GM04504 (cell line): ENCODE data around the gene RFX1.

Source experiments
- DNase-seq: peaks from one replicate; pipeline ENCODE4 v3.0.0-alpha.2; 2012; ENCODE audit warnings: low read depth

RFX1 gene

DNA sequence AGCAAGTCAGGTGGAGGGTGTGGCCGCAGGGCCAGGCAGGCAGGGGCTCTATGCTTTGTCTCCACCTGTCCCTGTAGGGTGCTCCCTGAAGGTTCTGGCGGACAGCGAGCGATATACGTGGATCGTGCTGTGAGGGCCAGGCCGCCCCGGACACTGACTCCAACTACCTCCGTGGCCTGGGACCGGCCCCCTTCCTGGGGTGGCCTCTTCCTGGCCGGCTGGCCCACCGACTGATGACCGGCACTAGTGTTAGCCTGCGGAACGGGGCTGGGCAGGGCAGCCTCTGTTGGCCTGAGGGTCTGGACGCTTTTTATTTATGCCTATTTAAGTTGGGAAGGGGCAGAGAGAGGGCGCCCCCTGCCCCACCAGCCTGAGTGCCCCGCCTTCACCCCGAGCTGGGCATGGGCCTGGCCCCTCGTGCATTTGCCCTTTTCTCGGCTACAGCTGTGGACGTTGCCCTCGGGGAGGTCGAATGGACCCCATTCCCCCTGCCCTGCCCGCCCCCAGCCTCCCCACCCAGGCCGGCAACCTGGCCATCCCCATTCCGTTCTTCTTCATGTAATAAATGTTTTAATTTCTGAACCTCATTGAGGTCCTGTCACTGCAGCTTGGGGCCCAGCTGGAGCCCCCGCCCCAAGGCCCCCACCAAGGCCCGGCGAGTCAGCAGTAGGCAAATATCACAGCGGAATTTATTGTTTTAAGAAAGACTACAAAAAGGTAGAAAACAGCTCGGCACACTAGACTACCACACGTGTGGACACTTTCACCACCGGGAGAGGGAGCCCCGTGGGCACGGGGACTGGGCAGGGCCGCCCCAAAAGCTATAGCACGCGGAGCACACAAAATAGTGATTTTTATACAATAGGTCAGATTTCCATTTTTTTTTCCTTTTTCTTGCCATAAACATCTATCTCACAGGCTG is 45.0 kb downstream of the RFX1 start:
- no peak for DNase-seq

DNA sequence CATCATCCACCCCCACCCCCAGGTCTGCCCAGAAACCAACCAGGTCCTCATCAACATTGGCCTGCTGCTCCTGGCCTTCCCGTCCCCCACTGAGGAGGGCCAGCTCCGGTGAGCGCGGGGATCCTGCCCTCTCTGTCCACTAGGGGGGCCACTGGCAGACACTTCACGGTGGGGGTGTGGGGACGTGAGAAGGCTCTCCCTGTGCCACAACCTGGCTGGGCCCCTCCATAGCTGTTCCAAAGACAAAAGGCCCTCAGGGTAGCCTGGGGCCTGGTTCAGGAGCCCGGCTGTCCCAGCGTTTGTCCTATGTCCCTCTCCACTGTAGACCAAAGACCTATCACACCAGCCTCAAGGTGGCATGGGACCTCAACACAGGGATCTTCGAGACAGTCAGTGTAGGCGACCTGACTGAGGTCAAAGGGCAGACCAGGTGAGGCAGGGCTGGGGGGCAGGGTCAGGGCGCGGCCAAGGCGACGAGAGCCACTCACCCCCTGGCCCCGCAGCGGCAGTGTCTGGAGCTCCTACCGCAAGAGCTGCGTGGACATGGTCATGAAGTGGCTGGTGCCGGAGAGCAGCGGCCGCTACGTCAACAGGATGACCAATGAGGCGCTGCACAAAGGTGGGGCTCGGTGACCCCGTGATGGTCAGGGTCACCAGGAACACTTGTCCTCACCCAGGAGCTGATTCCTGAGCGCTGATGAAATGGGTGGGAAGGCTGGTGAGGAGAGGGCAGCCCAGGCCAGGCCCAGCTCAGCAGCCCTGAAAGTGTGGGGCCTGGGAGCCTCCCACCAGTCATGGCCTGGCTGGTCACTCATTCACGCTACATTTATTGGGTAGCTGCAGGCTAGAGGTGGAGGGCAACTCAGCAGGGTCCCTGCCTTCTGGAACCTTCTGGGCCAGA is 45.9 kb downstream of the RFX1 start:
- DNase-seq, result no peak

DNA sequence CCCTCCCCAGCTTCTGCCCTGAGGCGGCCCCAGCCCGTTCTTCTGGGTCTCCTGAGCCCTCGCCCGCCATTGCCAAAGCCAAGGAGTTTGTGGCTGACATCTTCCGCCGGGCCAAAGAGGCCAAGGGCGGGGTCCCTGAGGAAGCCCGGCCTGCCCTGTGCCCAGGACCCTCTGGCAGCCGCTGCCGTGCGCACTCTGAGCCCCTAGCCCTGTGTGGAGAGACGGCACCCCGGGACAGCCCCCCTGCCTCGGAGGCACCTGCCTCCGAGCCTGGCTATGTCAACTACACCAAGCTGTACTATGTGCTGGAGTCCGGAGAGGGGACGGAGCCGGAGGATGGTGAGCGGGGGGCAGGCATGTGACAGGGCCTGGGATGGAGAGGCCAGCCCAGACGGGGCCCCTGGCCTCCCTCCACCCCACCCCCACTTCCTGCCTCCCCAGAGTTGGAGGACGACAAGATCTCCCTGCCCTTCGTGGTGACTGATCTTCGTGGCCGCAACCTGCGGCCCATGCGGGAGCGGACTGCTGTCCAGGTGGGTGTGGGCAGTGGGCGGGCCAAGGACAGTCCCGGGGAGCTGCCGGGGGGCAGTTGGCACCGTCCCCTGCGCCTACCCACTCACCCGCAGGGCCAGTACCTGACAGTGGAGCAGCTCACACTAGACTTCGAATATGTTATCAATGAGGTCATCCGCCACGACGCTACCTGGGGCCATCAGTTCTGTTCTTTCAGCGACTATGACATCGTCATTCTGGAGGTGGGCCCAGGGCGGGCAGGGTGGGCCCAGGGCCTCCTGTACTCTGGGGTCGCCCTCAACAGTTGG is 46.8 kb downstream of the RFX1 start:
- no peak for DNase-seq

DNA sequence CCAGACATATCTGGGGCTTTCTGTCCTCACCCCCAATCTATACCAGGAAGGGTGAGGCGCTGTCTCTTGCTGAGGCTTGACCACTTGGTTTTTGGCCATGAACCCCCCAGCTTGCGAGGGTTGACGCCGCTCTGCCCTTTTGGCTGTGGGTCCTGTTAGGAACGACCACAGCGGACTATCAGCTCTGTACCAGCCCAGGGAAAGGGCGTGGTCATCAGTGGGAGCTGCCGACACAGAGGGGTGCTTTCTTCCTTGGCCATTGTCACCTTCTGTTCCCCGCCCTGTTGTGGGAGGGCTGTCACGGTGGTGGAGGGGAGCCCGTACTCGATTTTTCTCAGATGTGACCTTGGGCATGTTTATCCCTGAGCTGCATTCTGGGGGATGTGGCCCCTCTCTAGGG is 48.1 kb downstream of the RFX1 start:
- no peak for DNase-seq

DNA sequence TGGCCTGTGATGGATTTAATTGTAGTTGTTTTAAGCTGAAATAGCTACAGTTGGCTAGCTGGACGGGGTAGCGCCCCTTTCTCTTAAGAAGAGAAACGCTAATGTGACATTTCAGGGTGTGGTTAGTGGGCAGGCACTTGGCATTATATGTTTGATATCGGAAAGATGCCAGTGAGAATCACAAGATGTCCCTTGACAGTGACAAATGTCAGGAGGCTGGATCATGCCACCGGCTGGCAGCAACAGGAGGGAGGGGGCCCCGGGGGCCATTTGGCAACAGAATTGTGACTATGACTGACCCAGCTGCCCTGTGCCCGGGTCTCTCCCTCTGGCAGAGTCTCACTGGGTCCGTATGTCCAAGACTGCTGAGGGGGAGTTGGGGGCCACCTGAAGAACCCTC is 49.1 kb downstream of the RFX1 start:
- no peak for DNase-seq

DNA sequence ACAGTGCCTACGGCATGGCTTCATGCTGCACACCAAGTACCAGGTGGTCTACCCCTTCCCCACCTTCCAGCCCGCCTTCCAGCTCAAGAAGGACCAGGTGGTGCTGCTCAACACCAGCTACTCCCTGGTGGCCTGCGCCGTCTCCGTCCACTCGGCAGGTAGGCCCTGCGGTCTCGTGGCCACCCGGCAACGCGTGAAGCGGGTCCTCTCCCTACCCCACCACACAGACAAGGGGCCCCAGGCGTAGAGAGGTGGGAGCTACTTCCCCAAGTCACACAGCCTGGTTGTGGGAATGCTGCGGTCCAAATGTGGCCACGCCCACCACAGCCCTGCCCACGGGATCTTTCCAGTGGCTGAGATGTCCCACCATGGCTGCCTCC is 49.8 kb downstream of the RFX1 start:
- no peak for DNase-seq

DNA sequence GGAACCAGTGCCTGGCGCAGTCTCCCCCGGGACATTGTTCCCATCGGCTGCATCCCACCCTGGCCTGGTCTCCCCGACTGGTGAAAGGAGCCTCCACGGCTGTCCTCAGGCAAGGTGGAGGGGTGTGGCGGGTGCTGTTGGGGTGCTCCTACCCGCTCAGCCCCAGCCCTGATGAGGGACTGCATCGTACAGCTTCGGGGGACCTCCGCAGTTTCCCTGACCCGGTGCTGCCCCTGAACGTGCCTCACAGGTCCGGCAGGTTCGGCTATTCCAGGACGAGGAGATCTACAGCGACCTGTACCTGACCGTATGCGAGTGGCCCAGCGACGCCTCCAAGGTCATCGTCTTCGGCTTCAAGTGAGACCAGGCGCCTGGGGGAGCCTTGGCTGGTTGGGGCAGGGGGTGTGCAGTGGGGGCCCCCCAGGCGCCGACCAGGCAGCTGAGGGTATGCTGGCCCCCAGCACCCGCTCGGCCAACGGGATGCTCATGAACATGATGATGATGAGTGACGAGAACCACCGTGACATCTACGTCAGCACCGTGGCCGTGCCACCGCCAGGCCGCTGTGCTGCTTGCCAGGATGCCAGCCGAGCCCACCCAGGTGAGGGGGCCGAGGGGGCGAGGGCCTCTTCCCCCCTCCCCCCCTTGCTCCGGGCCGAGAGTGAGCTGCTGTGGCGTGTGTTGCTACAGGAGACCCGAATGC is 50.3 kb downstream of the RFX1 start:
- no peak for DNase-seq

DNA sequence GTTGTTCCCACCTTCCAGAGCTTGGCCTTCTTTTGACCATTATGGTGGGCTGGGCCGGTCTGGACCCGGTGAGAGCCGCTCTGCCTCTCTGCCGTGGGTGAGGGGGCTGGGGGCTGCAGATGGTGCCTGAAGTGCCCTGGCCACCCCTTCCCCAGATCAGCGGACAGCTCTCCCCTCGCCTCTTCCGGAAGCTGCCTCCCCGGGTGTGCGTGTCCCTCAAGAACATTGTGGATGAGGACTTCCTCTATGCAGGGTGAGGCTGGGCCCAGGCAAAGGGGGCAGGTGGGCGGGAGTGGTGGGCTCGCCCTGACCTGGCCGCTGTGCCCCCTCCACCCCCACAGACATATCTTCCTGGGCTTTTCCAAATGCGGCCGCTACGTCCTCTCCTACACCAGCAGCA is 51.9 kb downstream of the RFX1 start:
- no peak for DNase-seq

DNA sequence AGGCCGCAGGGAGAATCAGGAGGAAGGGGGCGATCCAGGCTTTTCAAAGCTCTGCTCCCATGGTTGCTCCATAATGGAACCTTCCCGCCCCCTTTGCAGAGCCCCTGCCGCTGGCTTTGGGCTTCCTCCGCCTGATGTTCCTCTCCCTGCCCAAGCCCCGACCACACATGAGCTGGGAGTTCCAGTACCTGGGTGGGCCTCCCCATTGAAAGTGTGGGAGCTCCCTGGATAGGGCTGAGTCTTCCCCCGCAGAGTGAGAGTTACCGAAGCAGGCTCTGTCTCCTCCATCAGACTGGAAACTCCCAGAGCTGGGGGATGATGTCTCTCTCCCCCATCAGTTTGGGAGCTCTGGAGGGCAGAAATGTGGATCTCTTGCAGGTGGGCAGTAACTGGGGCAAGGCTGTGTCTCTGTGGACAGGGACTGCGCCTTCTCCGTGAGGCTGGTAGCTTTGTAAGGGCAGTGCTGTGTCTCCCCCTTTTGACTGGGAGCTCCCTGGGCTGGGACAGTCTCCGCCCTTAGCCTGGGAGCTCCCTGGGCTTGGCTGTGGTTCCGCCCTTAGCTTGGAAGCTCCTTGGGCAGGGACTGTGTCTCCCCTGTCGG is 53.1 kb downstream of the RFX1 start:
- peak; percentile 52 for DNase-seq

DNA sequence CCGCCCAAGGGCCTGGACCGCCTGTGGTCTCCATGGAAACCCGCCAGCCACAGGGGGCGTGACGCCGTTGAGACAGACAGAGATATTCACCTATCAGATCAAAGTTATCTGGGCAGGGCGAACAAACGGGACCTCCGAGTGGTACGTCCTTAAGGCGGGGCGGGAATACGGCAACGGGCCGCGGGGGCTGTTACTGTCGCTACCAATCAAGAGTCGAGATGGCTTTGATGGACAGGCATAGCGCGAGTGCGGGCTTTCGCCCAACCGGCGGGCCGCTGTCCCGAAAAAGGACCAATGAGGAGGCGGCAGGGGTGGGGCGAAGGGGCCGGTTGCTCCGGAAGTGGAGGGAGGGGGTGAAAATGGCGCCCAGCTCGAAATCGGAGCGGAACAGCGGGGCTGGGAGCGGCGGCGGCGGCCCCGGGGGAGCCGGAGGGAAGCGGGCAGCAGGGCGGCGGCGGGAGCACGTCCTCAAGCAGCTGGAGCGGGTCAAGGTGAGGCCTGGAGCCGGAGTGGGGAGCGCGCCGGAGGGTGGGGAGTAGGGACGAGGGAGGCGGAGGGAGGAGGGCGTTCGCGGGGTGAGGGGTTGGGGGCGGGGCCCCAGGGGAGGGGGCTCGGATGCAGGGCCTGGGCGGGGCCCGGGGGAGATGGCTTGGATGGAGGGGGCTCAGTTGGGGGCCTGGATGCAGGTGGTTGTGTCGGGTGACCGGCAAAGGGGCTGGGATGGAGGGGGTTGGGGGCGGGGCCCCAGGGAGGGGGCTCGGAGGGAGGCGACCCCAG is 53.8 kb downstream of the RFX1 start, which contains the start of gene DCAF15:
Gene DCAF15, plus strand, starts transcription at position 356 of the 777 bp plus-strand sequence. Its CDS starts 4 bp downstream, at position 360.
- DNase-seq, result peak; percentile 99

DNA sequence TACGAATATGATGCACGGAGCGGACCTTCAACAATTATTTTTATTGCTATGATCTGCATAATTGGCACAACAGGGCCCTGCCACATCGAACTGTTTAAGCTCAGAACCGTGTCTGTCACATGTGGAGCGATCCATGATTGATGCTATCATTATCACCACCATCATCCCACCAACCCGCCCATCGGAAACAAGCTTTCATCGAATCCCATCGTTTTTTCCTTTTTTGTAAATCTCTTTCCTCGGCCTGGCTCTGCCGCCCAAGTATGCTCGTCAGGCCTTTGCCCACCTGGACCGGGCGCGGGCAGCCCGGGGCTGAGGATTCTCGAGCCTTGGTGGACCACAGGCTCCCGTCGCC is 54.3 kb downstream of the RFX1 start:
- no peak for DNase-seq

DNA sequence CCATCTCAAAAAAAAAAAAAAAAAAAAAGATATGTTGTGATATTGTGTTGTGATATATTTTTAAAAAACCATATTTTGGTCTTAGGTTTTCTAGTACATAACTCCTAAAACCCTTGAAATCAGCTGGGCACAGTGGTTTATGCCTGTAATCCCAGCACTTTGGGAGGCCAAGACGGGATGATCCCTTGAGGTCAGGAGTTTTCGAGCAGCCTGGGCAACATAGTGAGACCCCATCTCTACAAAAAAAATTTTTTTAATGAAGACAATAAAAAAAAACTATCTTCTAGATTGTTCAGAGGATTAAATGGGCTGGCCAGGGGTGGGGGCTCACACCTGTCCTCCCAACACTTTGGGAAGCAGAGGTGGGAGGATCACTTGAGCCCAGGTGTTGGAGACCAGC is 55.1 kb downstream of the RFX1 start:
- DNase-seq, result no peak

DNA sequence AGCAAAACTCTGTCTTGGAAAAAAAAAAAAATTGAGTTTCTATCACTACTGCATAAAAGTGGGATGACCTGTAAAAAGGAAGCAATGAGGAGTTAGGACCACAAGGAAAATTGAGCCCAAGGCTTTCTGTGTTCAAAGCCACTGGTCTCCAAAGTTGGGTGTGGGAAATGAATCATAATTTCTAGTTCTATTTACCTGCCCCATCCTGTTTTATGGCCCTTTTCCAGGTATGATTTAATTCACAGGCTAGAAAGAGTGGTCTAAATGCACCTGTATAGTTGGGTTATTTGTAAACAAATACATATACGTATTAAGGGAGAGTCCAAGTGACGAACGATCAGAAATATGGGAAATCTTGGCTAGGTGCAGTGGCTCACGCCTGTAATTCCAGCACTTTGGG is 59.7 kb downstream of the RFX1 start:
- no peak for DNase-seq

DNA sequence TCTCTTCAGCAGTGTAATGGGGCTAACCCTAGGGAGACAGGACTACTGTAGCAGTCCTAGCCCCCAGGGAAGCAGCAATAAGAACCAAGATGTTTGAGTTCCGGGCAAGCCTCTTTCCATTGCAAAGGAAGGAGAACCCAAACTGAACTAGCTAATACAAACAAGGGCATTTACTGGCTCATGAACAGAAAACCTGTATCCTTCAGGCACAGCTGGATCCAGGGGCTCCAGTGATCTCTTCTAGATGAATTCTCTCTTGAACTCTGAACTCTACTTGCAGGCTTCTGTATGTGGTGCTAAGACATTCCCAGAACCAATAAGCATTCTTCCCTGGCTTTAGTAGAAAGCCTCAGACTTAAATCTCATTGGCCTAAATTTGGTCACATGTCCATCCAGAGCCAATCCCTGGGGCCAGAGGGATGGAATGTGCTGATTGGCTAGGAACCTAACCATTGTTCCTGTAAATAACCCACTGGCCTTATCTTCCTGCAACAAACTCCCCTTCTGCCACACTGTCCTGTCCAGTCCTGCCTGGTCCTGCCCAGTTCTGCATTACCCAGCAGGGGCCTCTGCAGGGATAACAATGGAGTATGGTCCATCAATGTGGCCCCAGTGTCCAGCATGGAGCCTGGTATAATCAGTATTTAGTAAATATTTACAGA is 64.0 kb downstream of the RFX1 start:
- no peak for DNase-seq

DNA sequence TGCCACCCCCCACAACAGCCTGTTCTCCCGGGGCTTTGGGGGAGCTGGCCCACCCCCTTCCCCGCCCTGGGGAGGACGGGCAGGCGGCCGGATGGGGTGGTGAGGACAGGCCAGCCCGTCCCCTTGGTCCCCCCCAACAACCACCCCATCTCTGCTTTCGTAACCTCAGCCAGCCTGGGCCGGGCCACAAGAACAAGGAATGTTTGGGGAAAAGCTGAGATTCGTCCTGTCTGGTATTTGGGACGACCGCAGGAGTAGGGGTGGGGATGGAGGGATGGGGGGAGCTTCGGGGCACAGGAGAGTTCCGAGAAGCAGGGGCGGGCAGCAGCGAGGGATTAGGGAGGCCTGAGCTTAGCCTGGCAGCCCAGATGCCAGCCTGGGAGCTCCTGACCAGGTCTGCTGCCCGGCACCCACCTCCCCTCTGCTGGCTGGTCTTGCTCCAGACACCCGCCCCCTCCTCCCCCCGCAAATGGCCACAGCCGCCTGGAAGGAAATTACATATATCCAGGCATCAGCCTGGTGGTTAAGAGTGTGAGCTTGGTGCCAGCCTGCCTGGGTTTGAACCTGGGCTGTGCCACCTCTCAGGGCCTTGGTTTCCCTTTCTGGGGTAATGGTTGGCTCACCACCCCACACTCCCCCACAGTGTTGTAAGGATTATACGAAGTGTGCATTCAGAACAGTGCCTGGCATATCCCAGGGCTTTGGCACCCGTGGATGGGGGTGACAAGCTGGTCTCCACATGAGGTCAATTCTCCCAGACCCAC is 67.6 kb downstream of the RFX1 start, which contains the start of gene PODNL1:
Gene PODNL1, minus strand, starts transcription at position 117 of the 764 bp plus-strand sequence. CDS start 236 bp downstream, outside the sequence.
- peak; percentile 68 for DNase-seq

DNA sequence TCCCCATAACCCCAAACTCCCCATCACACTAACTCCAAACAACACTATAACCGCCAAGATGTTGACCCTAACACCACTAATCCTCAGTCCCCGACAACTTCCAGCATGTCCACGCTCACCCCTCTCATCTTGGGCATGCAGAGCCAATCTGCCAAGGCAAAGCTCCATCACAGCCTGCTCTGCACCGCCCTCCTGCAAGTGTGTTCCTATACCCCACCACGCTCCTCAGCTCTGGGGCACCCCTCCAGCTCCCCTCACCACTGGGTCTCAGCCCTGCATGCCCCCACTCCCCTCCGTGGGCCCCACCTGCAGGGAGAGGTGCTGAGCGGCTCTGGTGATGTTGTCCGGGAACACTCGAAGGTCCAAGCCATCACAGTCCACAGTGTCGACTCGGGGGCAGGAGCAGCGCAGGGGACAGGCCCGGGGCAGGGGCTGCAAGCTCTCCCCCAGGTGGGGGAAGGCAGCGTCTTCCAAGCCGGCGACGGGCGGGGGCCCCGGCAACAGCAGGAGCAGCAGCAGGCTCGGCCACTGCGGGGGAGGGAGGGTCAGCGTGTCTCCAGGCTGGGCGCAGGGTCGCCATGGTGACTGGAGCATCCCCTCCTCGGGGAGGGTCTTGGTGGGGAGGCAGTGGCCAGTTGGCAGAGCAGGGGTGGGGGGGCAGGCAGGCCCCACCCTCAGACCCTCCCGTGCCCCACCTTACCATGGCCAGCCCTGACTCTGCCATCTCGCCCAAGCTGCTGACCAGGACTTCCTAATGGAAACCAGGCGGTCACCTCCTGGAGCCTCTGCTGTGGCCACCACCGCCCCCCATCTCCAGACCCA is 68.4 kb downstream of the RFX1 start:
- no peak for DNase-seq

DNA sequence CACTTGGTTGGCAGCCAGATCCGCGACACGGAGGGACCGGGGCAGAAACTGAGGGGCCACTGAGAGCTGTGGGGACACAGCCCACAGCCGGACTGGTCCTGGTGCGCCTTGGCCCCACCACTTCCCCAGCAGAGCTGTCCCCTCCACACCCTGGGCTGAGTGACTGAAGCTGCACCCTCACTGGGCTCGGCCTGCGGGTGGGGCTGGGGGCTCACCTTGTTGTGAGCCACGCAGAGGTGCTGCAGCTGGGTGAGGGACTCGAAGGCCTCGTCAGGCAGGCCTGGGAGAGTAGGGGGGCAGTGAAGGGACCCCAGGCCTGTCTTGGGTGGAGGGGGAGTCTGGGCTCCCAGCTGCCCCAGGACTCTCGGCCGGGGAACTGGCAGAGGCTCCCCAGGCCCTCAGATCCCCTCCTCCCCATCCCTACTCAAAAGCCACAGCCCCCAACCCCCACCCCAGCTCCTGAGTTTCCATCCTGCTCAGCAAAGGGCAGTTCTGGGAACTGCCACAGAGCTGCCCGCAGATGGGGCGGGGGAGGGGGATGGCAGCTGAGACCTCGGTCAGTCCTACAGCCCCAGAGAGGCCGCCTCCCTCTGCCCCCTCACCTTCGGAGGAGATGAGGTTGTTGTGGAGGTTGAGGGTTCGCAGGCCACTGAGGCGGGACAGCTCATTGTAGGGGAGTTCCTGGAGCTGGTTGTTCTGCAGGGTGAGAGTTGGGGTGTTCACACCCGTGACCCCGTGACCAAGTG is 70.2 kb downstream of the RFX1 start:
- DNase-seq, result no peak
